ENCODE data around the gene EBNA1BP2.

EBNA1BP2 gene

DNA sequence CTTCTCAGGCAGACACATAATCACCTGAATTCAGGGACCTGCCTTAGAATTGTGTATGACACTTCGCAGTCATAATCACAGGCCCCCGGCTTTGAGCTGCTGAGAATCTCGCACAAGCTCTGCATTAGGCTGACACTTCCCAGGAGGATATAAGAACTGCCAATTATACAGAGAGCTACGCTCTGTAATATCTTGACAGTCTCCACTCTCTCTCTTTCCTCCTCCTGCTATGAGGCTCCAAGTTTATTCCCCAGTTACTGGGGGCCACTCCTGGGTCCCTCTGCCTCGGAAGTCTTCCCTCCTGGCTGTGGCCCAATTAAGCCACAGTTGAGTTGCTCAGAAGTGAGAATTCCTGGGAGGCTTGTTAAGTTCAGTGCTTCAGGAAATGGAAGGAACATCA lies 42.7 kb downstream of the EBNA1BP2 start:
- no peak for ATAC-seq
- no peak for TF ChIP-seq ZFP30 (CRISPR knock-in tag; IDR thresholded peaks at IDR 0.05)
- TF ChIP-seq RARB (CRISPR knock-in tag; IDR thresholded peaks at IDR 0.05), result no peak
- TF ChIP-seq, protein P1, sequence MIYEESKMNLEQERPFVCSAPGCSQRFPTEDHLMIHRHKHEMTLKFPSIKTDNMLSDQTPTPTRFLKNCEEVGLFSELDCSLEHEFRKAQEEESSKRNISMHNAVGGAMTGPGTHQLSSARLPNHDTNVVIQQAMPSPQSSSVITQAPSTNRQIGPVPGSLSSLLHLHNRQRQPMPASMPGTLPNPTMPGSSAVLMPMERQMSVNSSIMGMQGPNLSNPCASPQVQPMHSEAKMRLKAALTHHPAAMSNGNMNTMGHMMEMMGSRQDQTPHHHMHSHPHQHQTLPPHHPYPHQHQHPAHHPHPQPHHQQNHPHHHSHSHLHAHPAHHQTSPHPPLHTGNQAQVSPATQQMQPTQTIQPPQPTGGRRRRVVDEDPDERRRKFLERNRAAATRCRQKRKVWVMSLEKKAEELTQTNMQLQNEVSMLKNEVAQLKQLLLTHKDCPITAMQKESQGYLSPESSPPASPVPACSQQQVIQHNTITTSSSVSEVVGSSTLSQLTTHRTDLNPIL (CRISPR knock-in tag; IDR thresholded peaks at IDR 0.05; ENCODE audit: low read depth), result no peak
- TF ChIP-seq PPARA (CRISPR knock-in tag; IDR thresholded peaks at IDR 0.05; ENCODE audit: borderline replicate concordance), result no peak
- TF ChIP-seq OSR1 (CRISPR knock-in tag; IDR thresholded peaks at IDR 0.05), result no peak
- no peak for TF ChIP-seq ZNF565 (CRISPR knock-in tag; conservative IDR thresholded peaks at IDR 0.05; ENCODE audit: low read depth)
- TF ChIP-seq, protein P2, sequence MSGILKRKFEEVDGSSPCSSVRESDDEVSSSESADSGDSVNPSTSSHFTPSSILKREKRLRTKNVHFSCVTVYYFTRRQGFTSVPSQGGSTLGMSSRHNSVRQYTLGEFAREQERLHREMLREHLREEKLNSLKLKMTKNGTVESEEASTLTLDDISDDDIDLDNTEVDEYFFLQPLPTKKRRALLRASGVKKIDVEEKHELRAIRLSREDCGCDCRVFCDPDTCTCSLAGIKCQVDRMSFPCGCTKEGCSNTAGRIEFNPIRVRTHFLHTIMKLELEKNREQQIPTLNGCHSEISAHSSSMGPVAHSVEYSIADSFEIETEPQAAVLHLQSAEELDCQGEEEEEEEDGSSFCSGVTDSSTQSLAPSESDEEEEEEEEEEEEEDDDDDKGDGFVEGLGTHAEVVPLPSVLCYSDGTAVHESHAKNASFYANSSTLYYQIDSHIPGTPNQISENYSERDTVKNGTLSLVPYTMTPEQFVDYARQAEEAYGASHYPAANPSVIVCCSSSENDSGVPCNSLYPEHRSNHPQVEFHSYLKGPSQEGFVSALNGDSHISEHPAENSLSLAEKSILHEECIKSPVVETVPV (CRISPR knock-in tag; IDR thresholded peaks at IDR 0.05), result no peak
- no peak for TF ChIP-seq ESRRG (CRISPR knock-in tag; IDR thresholded peaks at IDR 0.05)
- no peak for TF ChIP-seq ZFP3 (CRISPR knock-in tag; IDR thresholded peaks at IDR 0.05)
- TF ChIP-seq BACH2 (CRISPR knock-in tag; IDR thresholded peaks at IDR 0.05; ENCODE audit: borderline replicate concordance), result no peak
- TF ChIP-seq, protein P3, sequence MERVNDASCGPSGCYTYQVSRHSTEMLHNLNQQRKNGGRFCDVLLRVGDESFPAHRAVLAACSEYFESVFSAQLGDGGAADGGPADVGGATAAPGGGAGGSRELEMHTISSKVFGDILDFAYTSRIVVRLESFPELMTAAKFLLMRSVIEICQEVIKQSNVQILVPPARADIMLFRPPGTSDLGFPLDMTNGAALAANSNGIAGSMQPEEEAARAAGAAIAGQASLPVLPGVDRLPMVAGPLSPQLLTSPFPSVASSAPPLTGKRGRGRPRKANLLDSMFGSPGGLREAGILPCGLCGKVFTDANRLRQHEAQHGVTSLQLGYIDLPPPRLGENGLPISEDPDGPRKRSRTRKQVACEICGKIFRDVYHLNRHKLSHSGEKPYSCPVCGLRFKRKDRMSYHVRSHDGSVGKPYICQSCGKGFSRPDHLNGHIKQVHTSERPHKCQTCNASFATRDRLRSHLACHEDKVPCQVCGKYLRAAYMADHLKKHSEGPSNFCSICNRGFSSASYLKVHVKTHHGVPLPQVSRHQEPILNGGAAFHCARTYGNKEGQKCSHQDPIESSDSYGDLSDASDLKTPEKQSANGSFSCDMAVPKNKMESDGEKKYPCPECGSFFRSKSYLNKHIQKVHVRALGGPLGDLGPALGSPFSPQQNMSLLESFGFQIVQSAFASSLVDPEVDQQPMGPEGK (CRISPR knock-in tag; IDR thresholded peaks at IDR 0.05; ENCODE audit: borderline replicate concordance), result no peak
- TF ChIP-seq CSDC2 (CRISPR knock-in tag; IDR thresholded peaks at IDR 0.05), result no peak
- no peak for TF ChIP-seq ZC3H10 (CRISPR knock-in tag; IDR thresholded peaks at IDR 0.05)
- TF ChIP-seq ARNTL (CRISPR knock-in tag; IDR thresholded peaks at IDR 0.05; ENCODE audit: borderline replicate concordance, low read depth), result no peak

DNA sequence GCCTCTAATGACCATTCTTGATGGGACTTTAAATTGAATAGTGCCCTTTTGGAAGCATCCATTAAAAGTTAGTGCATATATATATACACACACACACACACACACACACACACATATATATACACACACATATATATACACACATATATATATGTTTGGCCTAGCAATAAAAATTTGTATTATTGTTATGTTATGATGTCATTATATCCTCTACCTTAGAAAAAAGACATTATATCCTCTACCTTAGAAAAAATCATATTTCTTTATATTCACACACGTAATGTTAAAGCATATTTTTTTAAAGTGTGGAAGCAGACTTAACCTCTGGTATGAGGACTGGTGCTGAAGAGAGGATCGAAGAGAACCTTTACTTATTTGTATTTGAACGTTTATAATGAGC lies 43.3 kb downstream of the EBNA1BP2 start:
- no peak for TF ChIP-seq ISL1 (CRISPR knock-in tag; IDR thresholded peaks at IDR 0.05)
- no peak for TF ChIP-seq ZFP30 (CRISPR knock-in tag; IDR thresholded peaks at IDR 0.05)
- no peak for TF ChIP-seq ESRRG (CRISPR knock-in tag; IDR thresholded peaks at IDR 0.05)
- no peak for ATAC-seq

DNA sequence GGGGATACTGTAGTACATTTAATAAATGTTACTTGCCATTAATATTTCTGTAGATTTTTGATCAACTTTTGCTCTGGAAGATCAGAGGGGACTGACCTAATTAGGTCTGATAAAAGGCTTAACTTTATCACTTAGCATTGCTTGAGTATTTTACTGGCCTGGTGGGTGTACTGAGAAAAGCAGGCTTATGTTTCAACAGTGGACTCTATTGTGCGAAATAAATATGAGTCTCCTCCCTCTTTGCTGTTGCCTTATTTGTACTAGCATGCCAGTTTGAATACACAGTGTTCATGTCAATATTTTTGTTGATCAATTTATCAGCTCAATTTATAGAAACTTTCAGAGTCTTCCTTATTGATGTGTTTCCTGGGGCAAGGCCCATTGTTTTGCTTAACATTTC lies 49.1 kb downstream of the EBNA1BP2 start:
- no peak for TF ChIP-seq RARB (CRISPR knock-in tag; IDR thresholded peaks at IDR 0.05)
- TF ChIP-seq, protein P4, sequence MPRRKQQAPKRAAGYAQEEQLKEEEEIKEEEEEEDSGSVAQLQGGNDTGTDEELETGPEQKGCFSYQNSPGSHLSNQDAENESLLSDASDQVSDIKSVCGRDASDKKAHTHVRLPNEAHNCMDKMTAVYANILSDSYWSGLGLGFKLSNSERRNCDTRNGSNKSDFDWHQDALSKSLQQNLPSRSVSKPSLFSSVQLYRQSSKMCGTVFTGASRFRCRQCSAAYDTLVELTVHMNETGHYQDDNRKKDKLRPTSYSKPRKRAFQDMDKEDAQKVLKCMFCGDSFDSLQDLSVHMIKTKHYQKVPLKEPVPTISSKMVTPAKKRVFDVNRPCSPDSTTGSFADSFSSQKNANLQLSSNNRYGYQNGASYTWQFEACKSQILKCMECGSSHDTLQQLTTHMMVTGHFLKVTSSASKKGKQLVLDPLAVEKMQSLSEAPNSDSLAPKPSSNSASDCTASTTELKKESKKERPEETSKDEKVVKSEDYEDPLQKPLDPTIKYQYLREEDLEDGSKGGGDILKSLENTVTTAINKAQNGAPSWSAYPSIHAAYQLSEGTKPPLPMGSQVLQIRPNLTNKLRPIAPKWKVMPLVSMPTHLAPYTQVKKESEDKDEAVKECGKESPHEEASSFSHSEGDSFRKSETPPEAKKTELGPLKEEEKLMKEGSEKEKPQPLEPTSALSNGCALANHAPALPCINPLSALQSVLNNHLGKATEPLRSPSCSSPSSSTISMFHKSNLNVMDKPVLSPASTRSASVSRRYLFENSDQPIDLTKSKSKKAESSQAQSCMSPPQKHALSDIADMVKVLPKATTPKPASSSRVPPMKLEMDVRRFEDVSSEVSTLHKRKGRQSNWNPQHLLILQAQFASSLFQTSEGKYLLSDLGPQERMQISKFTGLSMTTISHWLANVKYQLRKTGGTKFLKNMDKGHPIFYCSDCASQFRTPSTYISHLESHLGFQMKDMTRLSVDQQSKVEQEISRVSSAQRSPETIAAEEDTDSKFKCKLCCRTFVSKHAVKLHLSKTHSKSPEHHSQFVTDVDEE (CRISPR knock-in tag; IDR thresholded peaks at IDR 0.05), result no peak
- ATAC-seq, result no peak

DNA sequence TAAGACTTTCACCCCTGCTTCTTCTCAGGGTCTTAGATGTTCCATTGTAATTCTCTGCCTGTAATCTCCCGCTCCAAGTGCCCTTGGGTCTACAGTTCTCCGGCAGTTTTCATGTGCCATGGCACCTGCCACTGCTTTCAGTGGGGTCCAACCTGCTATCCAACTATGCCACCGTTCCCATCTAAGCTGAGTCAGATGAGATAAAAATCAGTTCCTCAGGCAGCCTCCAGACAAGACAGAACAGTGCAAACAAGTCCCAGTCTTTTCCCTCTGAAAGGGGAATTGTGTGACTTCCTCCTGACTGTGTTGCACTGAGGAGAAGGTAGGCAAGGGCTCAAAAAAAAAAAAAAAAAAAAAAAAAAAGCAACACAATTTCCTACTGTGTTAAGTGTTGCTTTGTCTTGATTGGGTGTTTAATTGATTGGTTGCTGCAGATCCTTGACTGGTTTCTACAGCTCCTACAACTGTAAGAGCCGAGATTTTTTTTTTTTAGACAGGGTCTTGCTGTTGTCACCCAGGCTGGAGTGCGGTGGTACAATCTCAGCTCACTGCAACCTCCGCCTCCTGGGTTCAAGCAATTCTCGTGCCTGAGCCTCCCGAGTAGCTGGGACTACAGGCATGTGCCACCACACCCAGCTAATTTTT lies 50.7 kb downstream of the EBNA1BP2 start:
- ATAC-seq, result no peak
- TF ChIP-seq ZNF8 (CRISPR knock-in tag; IDR thresholded peaks at IDR 0.05) (no peak), ZNF70 (CRISPR knock-in tag; IDR thresholded peaks at IDR 0.05) (no peak), RARB (CRISPR knock-in tag; IDR thresholded peaks at IDR 0.05) (no peak), ISL1 (CRISPR knock-in tag; IDR thresholded peaks at IDR 0.05) (no peak), OSR1 (CRISPR knock-in tag; IDR thresholded peaks at IDR 0.05) (no peak), ARNTL (CRISPR knock-in tag; IDR thresholded peaks at IDR 0.05; ENCODE audit: borderline replicate concordance, low read depth) (no peak), PPARA (CRISPR knock-in tag; IDR thresholded peaks at IDR 0.05; ENCODE audit: borderline replicate concordance) (no peak), TCF4 (CRISPR knock-in tag; IDR thresholded peaks at IDR 0.05; ENCODE audit: borderline replicate concordance) (no peak)
- TF ChIP-seq, protein P3 (CRISPR knock-in tag; IDR thresholded peaks at IDR 0.05; ENCODE audit: borderline replicate concordance), result no peak
- TF ChIP-seq, protein P2 (CRISPR knock-in tag; IDR thresholded peaks at IDR 0.05), result no peak
- TF ChIP-seq, protein P1 (CRISPR knock-in tag; IDR thresholded peaks at IDR 0.05; ENCODE audit: low read depth), result no peak
- TF ChIP-seq, protein P4 (CRISPR knock-in tag; IDR thresholded peaks at IDR 0.05), result no peak
